ENCODE results near the gene CAMTA1. TPM values are rescaled to one million over a fixed set of nuclear protein-coding genes. Genes with fewer than 3 reads are reported as not detected.

The CAMTA1 gene
- total RNA-seq, 1 donor: 19.9 TPM

DNA sequence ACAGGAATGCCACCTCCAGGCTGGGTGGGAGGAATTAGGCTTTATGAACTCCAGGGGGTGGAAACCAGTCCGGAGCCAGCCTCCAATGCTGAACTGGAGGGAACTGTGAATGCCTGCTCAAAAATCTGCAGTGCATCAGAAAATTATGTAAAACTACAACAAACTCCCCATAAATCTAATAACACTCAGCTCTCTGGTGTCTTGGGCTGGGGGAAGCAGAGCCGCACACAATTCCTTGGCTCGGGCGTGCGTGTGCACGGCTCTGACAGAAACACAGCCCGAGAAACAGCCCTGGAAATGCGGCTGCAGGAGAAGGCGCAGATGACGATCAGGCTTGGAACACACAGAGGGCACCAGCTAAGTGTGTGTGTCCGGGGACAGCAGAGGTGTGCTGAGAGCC is 858.3 kb downstream of the CAMTA1 start:
- DNase-seq (ENCODE audit: low read depth in 2 of 3, low spot score in 2 of 3): no peak

DNA sequence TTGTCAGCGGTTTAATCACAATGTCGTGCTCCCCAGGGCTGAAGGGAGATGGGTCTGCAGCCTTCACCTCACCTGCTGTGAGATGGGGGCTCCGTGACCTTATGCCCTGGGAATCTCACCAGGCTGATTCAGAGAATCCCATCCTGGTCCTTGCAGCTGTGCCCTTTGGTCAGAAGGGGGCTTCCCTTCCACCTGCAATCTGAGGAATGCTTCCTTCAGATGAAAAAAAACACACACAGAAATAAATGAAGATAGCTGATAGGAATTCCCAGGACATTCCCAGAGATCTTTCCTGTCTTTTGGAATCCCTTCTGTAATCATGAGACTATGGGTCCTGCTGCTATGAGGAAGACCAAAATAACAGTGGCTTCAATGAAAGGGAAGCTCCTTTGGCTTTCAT is 858.8 kb downstream of the CAMTA1 start:
- no peak for DNase-seq (ENCODE audit: low read depth in 2 of 3, low spot score in 2 of 3)

DNA sequence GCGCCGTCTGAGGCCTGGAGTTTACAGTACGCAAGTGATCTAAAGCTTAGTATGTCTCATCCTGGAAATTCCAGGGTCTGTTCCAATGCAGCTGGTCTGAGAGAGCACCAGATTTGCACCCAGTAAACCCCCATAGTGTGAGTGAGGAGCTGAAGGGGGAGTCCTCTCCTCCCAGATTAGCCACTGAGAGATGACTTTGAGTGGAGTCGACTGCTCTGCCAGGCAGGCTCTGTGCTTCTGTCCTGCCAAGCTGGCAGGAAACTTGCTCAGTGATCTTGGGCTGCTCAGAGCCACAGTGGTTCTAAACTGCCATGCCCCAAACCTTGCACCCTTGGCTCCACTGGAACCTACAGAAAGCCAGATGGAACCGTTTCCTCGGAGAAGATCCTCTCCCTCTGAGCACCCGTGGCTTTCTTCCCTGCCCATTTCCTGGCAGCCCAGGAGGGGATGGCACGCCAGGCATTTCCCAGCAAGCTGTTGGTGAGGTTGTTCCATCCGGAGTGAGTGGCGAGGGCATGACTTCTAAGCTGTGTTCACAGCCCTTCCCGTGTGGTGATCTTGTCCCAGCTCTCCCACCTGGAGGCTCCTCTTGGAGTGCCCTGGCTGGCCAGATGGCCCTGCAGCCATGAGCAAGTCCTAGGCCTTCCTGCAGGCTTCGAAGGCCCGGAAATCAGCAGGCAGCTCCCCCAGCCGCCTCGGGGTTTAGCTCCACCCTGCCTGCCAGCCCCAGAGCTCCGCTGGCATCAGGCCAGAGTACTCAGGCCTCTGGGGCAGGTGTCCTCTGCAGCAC is 859.9 kb downstream of the CAMTA1 start:
- DNase-seq (ENCODE audit: low read depth in 2 of 3, low spot score in 2 of 3): peak in 2 of 3 donors; percentile 35 to 71

DNA sequence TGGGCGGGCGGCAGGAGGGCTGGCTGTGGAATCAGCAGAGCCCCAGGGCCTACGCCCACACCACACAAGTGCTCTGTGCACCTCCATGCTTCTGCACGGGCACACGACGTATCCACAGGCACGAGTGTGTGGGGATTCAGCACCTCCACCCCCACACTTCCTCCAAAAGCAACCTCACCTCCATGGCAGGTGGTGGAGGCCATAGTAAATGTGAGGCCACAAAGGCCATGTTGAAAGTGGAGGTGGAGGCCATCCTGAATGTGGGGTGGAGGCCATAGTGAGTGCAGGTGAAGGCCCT is 860.4 kb downstream of the CAMTA1 start:
- no peak for DNase-seq (ENCODE audit: low read depth in 2 of 3, low spot score in 2 of 3)

DNA sequence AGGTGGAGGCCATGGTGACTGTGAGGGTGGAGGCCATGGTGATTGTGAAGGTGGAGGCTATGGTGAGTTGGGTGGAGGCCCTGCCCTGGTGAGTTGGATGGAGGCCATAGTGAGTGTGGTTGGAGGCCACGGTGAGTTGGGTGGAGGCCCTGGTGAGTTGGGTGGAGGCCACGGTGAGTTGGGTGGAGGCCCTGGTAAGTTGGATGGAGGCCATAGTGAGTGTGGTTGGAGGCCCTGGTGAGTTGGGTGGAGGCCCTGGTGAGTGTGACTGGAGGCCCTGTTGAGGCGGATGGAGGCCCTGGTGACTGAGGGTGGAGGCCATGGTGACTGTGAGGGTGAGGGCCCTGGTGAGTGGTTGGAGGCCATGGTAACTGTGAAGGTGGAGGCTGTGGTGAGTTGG is 860.9 kb downstream of the CAMTA1 start:
- no peak for DNase-seq (ENCODE audit: low read depth in 2 of 3, low spot score in 2 of 3)

DNA sequence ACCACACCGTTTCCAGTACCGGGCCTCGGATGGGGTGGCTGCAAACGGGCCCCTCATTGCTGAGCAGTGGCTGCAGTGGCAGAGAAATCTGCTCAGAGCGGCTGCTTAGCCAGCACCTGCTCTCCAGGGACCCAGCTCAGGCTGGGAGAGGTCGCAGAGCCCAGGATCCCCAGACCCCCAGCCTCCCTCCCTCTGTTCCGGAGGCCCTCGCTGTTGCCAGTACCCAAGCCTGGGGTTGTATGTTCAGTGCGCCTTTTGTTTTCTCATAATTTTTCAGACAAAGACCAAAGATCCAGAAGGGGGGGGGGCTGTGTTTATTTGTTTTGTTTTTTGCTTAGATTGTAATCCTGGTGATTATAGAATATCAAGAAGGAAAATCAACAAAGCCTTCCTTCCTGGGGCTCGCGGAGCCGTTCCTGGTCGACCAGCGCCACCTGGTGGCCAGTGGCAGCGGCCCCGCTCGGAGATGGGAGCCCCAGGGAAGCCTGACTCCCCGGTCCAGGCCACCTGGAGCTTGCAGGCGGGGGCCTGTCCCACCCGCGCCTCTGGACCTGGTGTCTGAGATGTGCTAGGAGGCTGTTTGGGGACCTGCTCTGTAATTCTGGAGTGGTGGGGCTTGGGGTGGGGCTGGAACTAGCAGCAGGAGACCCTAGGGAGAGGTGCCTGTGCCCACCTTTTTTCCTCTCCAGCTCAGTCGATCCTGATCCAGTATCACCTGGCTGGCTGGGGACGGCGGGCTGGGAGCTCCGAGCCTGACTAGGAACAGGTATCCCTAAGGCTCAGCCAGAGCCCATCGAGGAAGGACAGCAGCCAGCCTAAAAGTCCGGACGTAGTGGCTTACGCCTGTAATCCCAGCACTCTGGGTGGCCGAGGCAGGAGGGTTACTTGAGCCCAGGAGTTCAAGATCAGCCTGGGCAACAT is 862.0 kb downstream of the CAMTA1 start:
- peak; percentile 34 to 69 (median 48) for DNase-seq (ENCODE audit: low read depth in 2 of 3, low spot score in 2 of 3)

DNA sequence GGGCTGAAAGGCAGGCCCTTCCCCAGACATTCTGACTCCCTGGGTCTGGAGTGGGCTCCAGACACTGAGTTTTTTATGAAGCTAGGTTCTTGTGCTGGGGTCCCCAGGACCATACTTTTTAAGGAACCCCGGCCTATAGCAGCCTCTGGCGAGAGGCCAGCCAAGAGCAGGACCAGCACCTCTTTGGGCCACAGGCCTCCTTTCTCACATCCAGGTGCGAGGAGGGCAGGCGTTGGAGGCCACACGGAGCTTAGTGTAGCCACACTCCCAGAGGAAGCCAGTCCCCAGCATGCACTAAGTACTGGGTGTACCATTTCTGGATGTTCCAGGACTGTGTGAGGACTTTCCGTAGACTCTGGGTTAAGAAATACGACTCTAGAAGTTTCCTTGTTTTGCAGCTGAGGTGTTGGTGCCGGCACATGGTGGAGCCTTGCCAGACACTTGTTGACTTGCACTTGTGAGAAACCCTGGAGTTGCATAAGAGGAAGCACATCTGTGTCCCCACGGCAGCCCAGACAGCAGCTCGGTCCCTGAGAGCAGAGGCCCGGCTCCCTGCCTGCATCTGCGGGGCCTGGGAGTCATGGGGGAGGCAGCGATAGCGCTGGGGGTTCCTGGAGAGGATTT is 863.6 kb downstream of the CAMTA1 start:
- peak in 2 of 3 donors; percentile 93 to 97 for DNase-seq (ENCODE audit: low read depth in 2 of 3, low spot score in 2 of 3)

DNA sequence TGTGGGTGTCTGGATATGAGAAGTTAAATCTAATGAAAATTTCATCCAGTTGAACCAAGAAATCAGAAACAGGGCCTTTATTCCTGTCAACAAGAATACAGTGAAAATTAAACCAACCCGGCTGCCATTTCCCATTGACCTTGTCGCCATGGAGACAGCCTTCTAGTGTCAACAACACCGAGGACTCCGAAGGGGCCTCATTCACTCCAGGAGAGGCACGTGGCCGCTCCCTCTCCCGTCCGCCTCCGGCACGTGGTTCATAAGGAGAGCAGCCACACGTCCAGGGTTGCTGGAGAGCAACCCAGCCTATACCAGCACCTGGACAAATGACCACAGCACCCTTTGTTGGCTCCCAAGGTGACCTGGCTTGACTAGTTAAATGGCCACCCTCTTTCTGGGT is 865.5 kb downstream of the CAMTA1 start:
- no peak for DNase-seq (ENCODE audit: low read depth in 2 of 3, low spot score in 2 of 3)

DNA sequence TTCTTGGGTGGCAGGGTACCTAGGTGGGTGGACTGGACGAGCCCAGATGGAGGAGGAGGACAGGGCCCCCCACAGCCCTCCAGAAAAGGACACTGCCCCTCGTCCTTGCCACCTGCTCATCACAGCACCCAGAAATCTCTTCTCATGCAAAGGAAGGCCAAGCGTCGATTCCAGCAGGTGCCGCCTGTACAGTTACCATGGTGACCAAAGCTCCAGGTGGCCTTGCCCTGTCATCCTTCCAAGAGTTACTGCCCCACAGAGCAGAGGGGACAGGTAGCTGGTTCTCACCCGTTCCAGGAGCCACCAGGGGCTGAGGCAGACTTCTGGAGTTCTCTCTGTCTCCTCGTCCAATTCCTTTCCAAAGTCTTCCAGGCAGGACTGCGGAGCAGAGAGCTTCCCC is 865.9 kb downstream of the CAMTA1 start:
- no peak for DNase-seq (ENCODE audit: low read depth in 2 of 3, low spot score in 2 of 3)

DNA sequence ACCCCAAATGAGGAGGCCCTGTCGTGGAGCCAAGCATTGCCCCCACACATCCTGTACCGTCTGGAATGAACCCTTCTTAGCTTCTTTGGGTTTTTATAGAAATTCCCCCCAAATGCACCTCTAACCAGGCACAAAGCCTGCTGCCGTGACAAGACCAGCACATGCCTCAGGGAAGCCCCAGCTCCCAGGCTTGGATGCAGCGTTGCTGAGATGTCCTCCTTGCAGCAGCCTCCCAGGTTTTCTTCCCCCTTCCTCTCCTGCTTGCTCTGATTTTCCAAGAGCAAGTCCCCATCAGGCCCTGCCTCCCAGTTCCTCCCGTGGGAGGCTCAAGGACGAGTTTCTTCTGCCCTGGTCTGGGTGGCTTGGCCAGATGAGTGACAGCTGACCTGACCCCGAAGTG is 866.8 kb downstream of the CAMTA1 start:
- DNase-seq (ENCODE audit: low read depth in 2 of 3, low spot score in 2 of 3): no peak

DNA sequence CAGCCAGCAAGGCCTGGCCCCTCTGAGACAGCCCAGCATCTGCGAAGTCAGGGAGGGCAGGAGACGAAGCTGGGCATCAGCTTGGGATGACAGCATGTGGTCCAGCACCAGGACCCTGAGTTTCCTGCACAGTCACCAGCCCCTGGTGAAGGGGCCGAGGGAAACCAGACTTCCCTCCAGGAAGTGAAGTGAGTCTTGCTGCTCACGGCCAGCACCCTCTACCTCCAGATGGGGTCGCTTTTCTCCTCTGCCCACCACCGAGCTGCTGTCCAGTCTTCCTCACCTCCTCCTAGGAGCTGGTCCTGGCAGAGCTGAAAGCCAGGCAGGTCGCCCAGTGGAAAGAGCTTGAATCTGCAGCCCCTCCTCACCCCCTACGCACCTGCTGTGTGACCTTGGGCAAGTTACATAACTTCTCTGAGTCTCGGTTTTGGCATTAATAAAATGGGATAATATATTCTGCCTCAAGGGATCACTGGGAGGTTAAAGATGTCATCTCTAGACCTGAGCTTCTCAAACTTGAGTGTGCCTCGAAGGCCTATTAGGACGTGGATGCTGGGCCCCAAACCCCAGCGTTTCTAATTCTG is 867.4 kb downstream of the CAMTA1 start:
- DNase-seq (ENCODE audit: low read depth in 2 of 3, low spot score in 2 of 3): peak in 1 of 3 donors; percentile 23

DNA sequence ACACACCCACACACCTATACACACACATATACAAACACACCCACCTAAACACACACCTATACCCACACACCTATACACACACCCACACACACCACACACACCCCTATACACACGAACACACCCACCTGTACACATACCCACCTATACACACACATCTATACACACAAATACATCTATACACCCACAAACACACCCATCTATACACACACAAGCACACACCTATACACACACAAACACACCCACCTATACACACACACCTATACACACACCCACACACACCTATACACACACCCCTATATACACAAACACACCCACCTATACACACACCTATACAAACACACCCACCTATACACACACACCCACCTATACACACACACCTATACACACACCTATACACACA is 869.5 kb downstream of the CAMTA1 start:
- no peak for DNase-seq (ENCODE audit: low read depth in 2 of 3, low spot score in 2 of 3)

DNA sequence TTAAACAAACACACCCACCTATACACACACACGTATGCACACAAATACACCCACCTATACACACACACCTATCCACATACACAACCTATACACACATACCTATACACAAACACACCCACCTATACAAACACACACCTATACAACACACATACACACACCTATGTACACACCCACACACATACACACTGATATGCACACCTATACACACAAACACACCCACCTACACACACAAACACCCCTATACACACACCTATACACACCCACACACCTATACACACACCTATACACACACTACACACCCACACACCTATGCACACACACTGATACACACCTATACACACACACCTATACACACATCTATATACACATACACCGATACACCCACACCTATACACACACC is 870.1 kb downstream of the CAMTA1 start:
- DNase-seq (ENCODE audit: low read depth in 2 of 3, low spot score in 2 of 3): no peak

DNA sequence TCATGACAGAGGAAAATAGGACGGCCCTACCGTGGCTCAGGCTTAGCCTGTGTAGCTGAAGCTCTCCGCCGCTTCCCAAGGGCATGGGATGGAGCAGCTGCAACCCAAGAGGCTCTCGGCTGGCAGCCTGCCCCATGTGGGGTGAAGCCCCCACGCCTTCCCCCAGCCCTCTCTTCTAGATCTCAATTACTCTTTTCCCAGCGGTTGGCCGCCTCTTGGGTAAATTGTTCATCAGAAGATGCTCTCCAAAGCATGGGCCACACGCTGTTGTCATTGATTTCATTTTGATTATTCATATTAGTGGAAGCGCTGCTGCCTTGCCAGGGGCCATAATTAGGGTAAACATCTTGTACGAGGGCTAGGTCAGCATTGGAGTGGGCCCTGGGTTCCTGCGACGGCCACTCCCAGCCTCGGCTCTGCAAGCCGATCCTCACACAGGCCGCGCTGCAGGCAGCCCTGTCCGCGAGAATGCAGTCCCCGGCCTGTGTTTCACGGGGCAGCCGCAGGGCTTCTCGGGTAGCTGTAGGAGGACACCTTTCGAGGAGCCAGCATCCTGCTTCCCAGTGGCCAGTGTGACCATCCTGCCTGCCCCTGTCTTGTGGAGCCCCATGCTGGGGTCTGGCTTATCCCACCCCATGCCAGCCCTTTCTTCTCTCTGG is 871.4 kb downstream of the CAMTA1 start:
- no peak for DNase-seq (ENCODE audit: low read depth in 2 of 3, low spot score in 2 of 3)

DNA sequence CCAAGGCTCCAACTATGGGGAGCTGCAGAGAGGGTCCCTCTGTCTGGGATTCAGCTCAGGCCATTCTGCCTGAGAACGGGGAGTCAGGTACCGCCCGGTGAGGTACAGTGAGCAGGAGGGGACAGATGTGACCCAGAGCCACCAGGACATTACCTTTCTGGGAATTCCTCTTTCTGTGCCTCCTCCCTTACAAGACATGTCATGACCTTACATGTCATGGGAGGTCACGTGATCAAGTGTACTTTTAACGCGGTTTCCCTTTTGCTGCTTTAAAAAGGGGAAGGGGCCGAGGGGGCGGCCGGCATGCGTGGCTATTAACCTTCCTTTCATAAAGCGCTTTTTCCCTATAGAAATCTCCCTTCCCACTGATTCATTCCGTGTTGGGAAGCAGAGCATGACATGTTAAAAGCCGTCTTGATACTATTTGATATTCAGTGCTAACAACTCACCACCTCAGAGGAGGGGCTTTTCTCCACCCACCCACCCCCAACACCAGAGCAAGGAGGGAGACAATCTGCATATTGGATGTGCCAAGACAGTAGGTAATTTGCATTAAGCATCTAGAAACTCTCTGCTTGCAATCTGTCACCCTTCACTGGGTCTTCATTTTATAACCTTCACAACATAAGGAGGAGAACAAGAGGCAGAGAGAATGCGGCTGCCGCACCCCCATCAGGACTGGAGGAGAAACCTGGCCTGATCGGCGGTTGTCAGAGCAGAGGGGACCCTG is 872.2 kb downstream of the CAMTA1 start:
- no peak for DNase-seq (ENCODE audit: low read depth in 2 of 3, low spot score in 2 of 3)

DNA sequence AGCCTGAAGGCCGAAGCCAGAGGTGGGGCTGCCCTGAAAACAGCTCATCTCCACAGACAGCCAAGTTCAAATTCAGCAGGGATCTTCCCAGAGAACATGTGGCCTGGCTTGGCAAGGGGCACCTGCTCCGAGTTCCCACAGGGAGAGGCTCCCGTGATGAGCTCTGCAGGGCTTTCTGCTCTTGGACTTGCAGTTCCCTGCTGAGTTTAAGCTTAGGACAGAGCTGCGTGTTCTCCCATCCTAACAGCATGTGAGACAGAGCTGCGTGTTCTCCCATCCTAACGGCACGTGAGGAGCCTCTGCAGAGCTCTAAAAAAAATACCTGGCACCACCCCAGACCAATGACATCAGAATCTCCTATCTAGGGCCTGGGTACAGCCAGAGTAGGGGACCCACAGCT is 872.8 kb downstream of the CAMTA1 start:
- DNase-seq (ENCODE audit: low read depth in 2 of 3, low spot score in 2 of 3): no peak

DNA sequence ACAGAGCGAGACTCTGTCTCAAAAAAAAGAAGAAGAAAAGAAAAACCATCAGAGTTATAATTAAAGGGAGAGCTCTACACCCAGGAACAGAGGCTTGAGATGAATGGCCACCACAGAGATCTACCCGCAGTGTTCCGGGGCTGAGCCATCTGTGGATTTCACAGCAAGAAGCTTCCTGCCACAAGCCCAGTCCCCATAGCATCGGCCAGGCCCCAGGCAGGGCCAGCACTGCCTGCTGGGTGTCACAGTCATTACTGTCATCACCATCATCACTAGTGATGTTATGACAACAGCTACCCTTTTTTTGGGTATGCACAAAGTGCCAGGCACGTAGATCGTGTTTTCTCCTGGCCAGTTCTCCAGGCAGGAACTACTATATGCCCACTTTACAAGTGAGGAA is 874.3 kb downstream of the CAMTA1 start:
- DNase-seq (ENCODE audit: low read depth in 2 of 3, low spot score in 2 of 3): no peak

DNA sequence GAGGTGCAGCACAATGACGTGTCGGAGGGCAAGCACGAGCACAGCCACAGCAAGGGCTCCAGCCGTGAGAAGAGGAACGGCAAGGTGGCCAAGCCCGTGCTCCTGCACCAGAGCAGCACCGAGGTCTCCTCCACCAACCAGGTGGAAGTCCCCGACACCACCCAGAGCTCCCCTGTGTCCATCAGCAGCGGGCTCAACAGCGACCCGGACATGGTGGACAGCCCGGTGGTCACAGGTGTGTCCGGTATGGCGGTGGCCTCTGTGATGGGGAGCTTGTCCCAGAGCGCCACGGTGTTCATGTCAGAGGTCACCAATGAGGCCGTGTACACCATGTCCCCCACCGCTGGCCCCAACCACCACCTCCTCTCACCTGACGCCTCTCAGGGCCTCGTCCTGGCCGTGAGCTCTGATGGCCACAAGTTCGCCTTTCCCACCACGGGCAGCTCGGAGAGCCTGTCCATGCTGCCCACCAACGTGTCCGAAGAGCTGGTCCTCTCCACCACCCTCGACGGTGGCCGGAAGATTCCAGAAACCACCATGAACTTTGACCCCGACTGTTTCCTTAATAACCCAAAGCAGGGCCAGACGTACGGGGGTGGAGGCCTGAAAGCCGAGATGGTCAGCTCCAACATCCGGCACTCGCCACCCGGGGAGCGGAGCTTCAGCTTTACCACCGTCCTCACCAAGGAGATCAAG is 878.3 kb downstream of the CAMTA1 start:
- DNase-seq (ENCODE audit: low read depth in 2 of 3, low spot score in 2 of 3): no peak

DNA sequence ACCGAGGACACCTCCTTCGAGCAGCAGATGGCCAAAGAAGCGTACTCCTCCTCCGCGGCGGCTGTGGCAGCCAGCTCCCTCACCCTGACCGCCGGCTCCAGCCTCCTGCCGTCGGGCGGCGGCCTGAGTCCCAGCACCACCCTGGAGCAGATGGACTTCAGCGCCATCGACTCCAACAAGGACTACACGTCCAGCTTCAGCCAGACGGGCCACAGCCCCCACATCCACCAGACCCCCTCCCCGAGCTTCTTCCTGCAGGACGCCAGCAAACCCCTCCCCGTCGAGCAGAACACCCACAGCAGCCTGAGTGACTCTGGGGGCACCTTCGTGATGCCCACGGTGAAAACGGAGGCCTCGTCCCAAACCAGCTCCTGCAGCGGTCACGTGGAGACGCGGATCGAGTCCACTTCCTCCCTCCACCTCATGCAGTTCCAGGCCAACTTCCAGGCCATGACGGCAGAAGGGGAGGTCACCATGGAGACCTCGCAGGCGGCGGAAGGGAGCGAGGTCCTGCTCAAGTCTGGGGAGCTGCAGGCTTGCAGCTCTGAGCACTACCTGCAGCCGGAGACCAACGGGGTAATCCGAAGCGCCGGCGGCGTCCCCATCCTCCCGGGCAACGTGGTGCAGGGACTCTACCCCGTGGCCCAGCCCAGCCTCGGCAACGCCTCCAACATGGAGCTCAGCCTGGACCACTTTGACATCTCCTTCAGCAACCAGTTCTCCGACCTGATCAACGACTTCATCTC is 879.1 kb downstream of the CAMTA1 start:
- no peak for DNase-seq (ENCODE audit: low read depth in 2 of 3, low spot score in 2 of 3)
